ENCODE measurements around the gene BCKDK.
A peak's percentile ranks its signal among the peaks of the same experiment; 100 is the strongest.

The BCKDK gene

GRCh38 chr16:31108035-31108793, at the start of gene BCKDK:
Gene BCKDK (plus strand): TSS chr16:31108386. CDS start chr16:31109224, 838 bp downstream.
- DNase-seq (ENCODE audit: extremely low read depth in 1 of 2, low read depth in 1 of 2), result peak in 1 of 2 donors; percentile 41

GRCh38 chr16:31061126-31061812, 46.9 kb upstream of the BCKDK start:
- no peak for DNase-seq (ENCODE audit: extremely low read depth in 1 of 2, low read depth in 1 of 2)

- no peak for DNase-seq (ENCODE audit: extremely low read depth in 1 of 2, low read depth in 1 of 2)
Observed at GRCh38 chr16:31061813-31062440, 46.3 kb upstream of the BCKDK start.

- DNase-seq (ENCODE audit: extremely low read depth in 1 of 2, low read depth in 1 of 2), result no peak
Observed at GRCh38 chr16:31063495-31063842, 44.7 kb upstream of the BCKDK start.

- DNase-seq (ENCODE audit: extremely low read depth in 1 of 2, low read depth in 1 of 2), result no peak
Observed at GRCh38 chr16:31063843-31064611, 44.2 kb upstream of the BCKDK start.

GRCh38 chr16:31064882-31065461, 43.2 kb upstream of the BCKDK start:
- DNase-seq (ENCODE audit: extremely low read depth in 1 of 2, low read depth in 1 of 2), result no peak

- no peak for DNase-seq (ENCODE audit: extremely low read depth in 1 of 2, low read depth in 1 of 2)
Observed at GRCh38 chr16:31067342-31067741, 40.8 kb upstream of the BCKDK start.

GRCh38 chr16:31071861-31072260, 36.3 kb upstream of the BCKDK start:
- DNase-seq (ENCODE audit: extremely low read depth in 1 of 2, low read depth in 1 of 2), result no peak

GRCh38 chr16:31072540-31073141, 35.5 kb upstream of the BCKDK start:
- no peak for DNase-seq (ENCODE audit: extremely low read depth in 1 of 2, low read depth in 1 of 2)

- DNase-seq (ENCODE audit: extremely low read depth in 1 of 2, low read depth in 1 of 2), result peak; percentile 65 to 81
Observed at GRCh38 chr16:31073142-31073969, 34.8 kb upstream of the BCKDK start.

- peak; percentile 91 to 98 for DNase-seq (ENCODE audit: extremely low read depth in 1 of 2, low read depth in 1 of 2)
Observed at GRCh38 chr16:31073970-31074813, 34.0 kb upstream of the BCKDK start, which contains the start of the genes ZNF646 and ZNF668. Gene ZNF646 (plus strand): TSS chr16:31074422. CDS start chr16:31076325, 1,903 bp downstream. Gene ZNF668 (minus strand): TSS chr16:31074240. CDS start chr16:31064459, 9,781 bp downstream.

- no peak for DNase-seq (ENCODE audit: extremely low read depth in 1 of 2, low read depth in 1 of 2)
Observed at GRCh38 chr16:31074814-31075183, 33.4 kb upstream of the BCKDK start.

- DNase-seq (ENCODE audit: extremely low read depth in 1 of 2, low read depth in 1 of 2), result no peak
Observed at GRCh38 chr16:31076319-31076718, 31.9 kb upstream of the BCKDK start.

- DNase-seq (ENCODE audit: extremely low read depth in 1 of 2, low read depth in 1 of 2), result no peak
Observed at GRCh38 chr16:31077024-31077423, 31.2 kb upstream of the BCKDK start.

- no peak for DNase-seq (ENCODE audit: extremely low read depth in 1 of 2, low read depth in 1 of 2)
Observed at GRCh38 chr16:31077592-31078396, 30.4 kb upstream of the BCKDK start.

- DNase-seq (ENCODE audit: extremely low read depth in 1 of 2, low read depth in 1 of 2), result no peak
Observed at GRCh38 chr16:31078597-31079341, 29.4 kb upstream of the BCKDK start.

GRCh38 chr16:31079342-31079944, 28.7 kb upstream of the BCKDK start:
- DNase-seq (ENCODE audit: extremely low read depth in 1 of 2, low read depth in 1 of 2), result no peak
